Duodenal mucosa (tissue), 2 donors: Measurements from ENCODE around the gene BMERB1.

ENCODE experiments used
- H3K27ac ChIP-seq: one replicate; pipeline ENCODE4 v1.7.0; 2013; ENCODE audit warnings: low read depth, low read length
- H3K27me3 ChIP-seq, 2 donors: one replicate each; pipeline ENCODE4 v1.7.0; 2013; ENCODE audit warnings: low read length in 2 of 2, control low read depth in 1 of 2; ENCODE audit not compliant: insufficient read depth in 2 of 2, control insufficient read depth in 1 of 2
- H3K36me3 ChIP-seq, 2 donors: one replicate each; pipeline ENCODE4 v1.7.0; 2013; ENCODE audit warnings: low read length in 2 of 2, control low read depth in 1 of 2; ENCODE audit not compliant: insufficient read depth in 2 of 2, control insufficient read depth in 1 of 2
- H3K4me1 ChIP-seq, 2 donors: one replicate each; pipeline ENCODE4 v1.7.0; 2013; ENCODE audit warnings: low read length in 2 of 2, control low read depth in 1 of 2; ENCODE audit not compliant: insufficient read depth in 2 of 2, control insufficient read depth in 1 of 2
- H3K4me3 ChIP-seq, 2 donors: one replicate each; pipeline ENCODE4 v1.7.0; 2013; ENCODE audit warnings: low read length in 2 of 2, low read depth in 1 of 2
- H3K9ac ChIP-seq, 2 donors: one replicate each; pipeline ENCODE4 v1.7.0; 2013; ENCODE audit warnings: low read length in 2 of 2, low read depth in 1 of 2
- H3K9me3 ChIP-seq, 2 donors: one replicate each; pipeline ENCODE4 v1.7.0; 2013; ENCODE audit warnings: low read length in 2 of 2, control low read depth in 1 of 2; ENCODE audit not compliant: control insufficient read depth in 1 of 2

Gene BMERB1

DNA sequence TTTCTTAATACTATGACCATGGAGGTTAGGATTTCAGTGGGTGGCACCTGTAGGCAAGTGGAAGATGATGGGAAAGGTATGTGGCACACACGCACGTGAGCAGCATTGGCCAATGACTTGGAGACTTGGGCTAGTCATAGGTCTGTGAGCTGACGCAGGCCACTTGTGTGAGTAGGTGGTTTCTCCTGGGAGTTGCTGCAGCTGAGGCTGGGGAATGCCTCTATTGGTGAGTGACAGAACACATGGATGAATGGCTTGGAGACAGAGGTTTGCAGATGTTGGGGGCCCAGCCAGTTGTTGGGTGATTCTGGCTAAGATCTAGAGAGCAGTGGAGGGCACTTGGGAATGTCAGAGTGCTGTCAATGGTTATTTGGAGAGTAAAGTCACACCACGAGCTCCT lies 144.4 kb downstream of the BMERB1 start:
- Histone ChIP-seq H3K4me1 (peaks cover 17 to 26% of the 10 kb centered on the region in 2 donors), H3K27ac (no peak overlapping the region), H3K9ac (no peak overlapping the region), H3K36me3 (no peaks in the 10 kb centered on the region), H3K9me3 (no peaks in the 10 kb centered on the region), H3K27me3 (no peaks in the 10 kb centered on the region), H3K4me3 (no peak overlapping the region)

- Histone ChIP-seq H3K9ac (no peak overlapping the region), H3K4me3 (no peak overlapping the region), H3K4me1 (peaks cover 14 to 24% of the 10 kb centered on the region in 2 donors), H3K9me3 (no peaks in the 10 kb centered on the region), H3K36me3 (no peaks in the 10 kb centered on the region), H3K27ac (no peak overlapping the region), H3K27me3 (no peaks in the 10 kb centered on the region)
Measured at GRCh38 chr16:15581127-15581815, 146.9 kb downstream of the BMERB1 start.

DNA sequence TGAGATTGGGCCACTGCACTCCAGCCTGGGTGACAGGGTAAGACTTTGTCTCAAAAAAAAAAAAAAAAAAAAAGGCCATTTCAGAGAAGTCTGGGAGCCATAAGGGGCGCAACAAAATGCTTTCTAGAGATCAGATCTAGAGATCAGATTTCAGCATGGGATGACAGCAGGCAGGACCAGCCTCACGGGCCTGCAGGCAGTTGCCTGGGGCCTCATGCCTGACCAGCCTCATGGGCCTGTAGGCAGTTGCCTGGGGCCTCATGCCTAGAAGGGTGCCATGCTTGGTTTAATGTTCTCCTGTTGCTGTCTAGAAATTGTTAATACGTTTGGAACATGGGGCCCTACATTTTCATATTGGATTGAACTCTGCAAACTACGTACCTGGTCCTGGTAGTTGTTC lies 149.1 kb downstream of the BMERB1 start:
- Histone ChIP-seq H3K9ac (no peak overlapping the region), H3K4me3 (no peak overlapping the region), H3K36me3 (peaks cover 3 to 8% of the 10 kb centered on the region in 2 donors), H3K27ac (no peak overlapping the region), H3K4me1 (peaks cover under 1 to 11% of the 10 kb centered on the region in 2 donors), H3K27me3 (no peaks in the 10 kb centered on the region), H3K9me3 (no peaks in the 10 kb centered on the region)

GRCh38 chr16:15585956-15586355 lies 151.6 kb downstream of the BMERB1 start:
- Histone ChIP-seq H3K9me3 (no peaks in the 10 kb centered on the region), H3K9ac (no peak overlapping the region), H3K36me3 (peaks cover 3 to 8% of the 10 kb centered on the region in 2 donors), H3K27me3 (no peaks in the 10 kb centered on the region), H3K27ac (no peak overlapping the region), H3K4me3 (no peak overlapping the region), H3K4me1 (peaks cover 10 to 19% of the 10 kb centered on the region in 2 donors)

DNA sequence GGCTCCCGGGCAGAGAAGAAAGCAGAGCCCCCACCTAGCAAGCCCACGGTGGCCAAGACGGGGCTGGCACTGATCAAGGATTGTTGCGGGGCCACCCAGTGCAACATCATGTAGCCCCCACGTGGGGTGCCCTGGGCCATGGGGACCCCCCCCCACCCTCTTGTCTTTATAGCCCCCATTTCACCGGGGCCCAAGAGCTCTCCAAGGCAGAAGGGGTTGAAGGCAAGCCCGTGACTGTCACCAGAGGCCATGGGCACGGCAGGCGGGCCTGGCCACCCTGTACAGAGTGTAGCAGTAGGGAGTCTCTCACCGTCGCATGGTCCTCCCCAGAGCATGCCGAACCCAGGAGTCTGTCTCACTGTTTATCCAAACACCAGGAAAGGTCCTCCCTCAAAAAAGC lies 152.3 kb downstream of the BMERB1 start:
- peaks cover 3 to 8% of the 10 kb centered on the region in 2 donors for H3K36me3 ChIP-seq

GRCh38 chr16:15587152-15587825 lies 152.9 kb downstream of the BMERB1 start:
- no peaks in the 10 kb centered on the region for H3K27me3 ChIP-seq
- peaks cover 14 to 15% of the 10 kb centered on the region in 2 donors for H3K4me1 ChIP-seq
- H3K9me3 ChIP-seq = no peaks in the 10 kb centered on the region
- H3K36me3 ChIP-seq = peaks cover 3 to 8% of the 10 kb centered on the region in 2 donors
- no peak overlapping the region for H3K9ac ChIP-seq
- no peak overlapping the region for H3K4me3 ChIP-seq
- no peak overlapping the region for H3K27ac ChIP-seq

More for the DNA sequence above, 152.3 kb downstream of the BMERB1 start:
- Histone ChIP-seq H3K27ac (no peak overlapping the region), H3K4me3 (no peak overlapping the region), H3K27me3 (no peaks in the 10 kb centered on the region), H3K9ac (no peak overlapping the region), H3K9me3 (no peaks in the 10 kb centered on the region), H3K4me1 (peaks cover 12 to 13% of the 10 kb centered on the region in 2 donors)

GRCh38 chr16:15592324-15592723 lies 157.9 kb downstream of the BMERB1 start:
- Histone ChIP-seq H3K36me3 (peaks cover 9 to 23% of the 10 kb centered on the region in 2 donors), H3K27me3 (no peaks in the 10 kb centered on the region), H3K4me1 (peaks cover 18 to 27% of the 10 kb centered on the region in 2 donors), H3K4me3 (no peak overlapping the region), H3K9ac (peak overlapping the region in 1 of 2 donors; percentile 25), H3K27ac (no peak overlapping the region), H3K9me3 (no peaks in the 10 kb centered on the region)

DNA sequence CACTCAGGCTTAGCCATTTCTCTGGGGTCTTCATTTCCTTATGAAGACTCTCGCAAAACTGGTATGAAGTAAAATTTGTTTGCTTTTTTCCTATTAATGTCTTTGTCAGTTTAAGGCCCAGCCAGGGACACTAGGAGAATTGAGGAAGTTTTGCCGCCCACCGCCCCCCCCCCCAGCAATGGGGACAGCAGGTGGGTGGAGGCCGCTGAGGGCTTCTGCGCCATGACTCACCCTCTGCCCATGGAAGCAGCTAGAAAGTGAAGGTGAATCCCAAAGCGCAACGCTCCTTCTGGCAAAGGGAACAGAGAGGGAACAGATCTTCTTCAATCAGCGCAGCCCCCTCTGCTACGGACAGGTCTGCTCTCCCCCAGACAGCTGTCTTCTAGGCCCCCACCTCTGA lies 158.8 kb downstream of the BMERB1 start:
- peaks cover 18 to 27% of the 10 kb centered on the region in 2 donors for H3K4me1 ChIP-seq
- H3K27me3 ChIP-seq = no peaks in the 10 kb centered on the region
- no peaks in the 10 kb centered on the region for H3K9me3 ChIP-seq
- H3K4me3 ChIP-seq = no peak overlapping the region
- peaks cover 8 to 29% of the 10 kb centered on the region in 2 donors for H3K36me3 ChIP-seq
- no peak overlapping the region for H3K9ac ChIP-seq
- no peak overlapping the region for H3K27ac ChIP-seq

GRCh38 chr16:15594711-15595320 lies 160.4 kb downstream of the BMERB1 start:
- peaks cover 21 to 45% of the 10 kb centered on the region in 2 donors for H3K36me3 ChIP-seq
- H3K9me3 ChIP-seq = no peaks in the 10 kb centered on the region
- no peak overlapping the region for H3K27ac ChIP-seq
- H3K9ac ChIP-seq = no peak overlapping the region
- no peak overlapping the region for H3K4me3 ChIP-seq
- no peaks in the 10 kb centered on the region for H3K27me3 ChIP-seq
- peaks cover 15 to 23% of the 10 kb centered on the region in 2 donors for H3K4me1 ChIP-seq

- Histone ChIP-seq H3K36me3 (peaks cover 43 to 68% of the 10 kb centered on the region in 2 donors), H3K9ac (no peak overlapping the region), H3K9me3 (no peaks in the 10 kb centered on the region), H3K27ac (no peak overlapping the region), H3K27me3 (no peaks in the 10 kb centered on the region), H3K4me3 (no peak overlapping the region), H3K4me1 (peaks cover 5 to 13% of the 10 kb centered on the region in 2 donors)
Measured at GRCh38 chr16:15597135-15597534, 162.7 kb downstream of the BMERB1 start.
